Stimulated activated CD4-positive, alpha-beta T cell treated with anti-CD3 and anti-CD28 coated beads, Interleukin-4, amount 100 ng/mL, for 4 hours (primary cell): ENCODE data around the gene SLC28A3.
A peak's percentile ranks its signal among the peaks of the same experiment; 100 is the strongest.

Experiments
- DNase-seq, 2 experiments: peaks; one replicate each; pipeline ENCODE4 v3.0.0-alpha.2; 2020

SLC28A3 gene

DNA sequence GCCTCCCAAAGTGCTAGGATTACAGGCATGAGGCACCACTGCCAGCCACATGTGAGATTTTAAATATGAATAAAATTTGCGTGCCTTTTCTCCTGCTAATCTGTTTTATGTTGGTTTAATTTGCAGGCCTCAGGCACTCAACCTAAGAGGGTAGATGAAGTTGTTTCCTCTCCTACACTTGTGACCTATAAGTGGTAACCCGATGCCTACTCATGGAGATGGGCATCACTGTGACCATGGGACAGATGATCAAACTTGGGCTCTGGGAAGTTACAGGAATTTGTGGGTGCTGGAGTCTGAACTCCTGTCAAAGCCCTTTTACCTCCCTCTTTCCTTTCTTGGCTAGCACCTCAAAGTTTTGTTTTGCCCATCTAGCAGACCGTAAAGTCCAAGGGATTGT lies 1.1 kb downstream of the SLC28A3 start:
- no peak for DNase-seq

DNA sequence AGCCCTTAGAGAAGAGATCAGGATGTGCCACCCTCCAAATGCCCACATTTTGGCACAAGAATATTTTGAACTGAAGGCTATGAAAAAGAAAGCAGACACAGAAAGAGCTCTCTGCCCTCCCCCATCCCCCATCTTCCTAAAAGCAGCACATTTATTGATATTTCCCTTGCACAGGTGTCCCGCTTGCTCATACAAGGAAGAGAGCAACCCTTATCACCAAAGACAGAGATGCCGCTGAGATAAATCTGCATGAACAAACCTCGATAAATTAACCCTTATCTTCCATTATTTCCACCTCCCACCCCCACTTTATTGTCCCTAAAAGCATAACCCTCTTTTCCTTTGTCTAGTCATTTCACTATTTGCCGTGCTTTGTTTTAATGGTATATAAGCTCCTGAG lies 1.8 kb downstream of the SLC28A3 start:
- DNase-seq = no peak

DNA sequence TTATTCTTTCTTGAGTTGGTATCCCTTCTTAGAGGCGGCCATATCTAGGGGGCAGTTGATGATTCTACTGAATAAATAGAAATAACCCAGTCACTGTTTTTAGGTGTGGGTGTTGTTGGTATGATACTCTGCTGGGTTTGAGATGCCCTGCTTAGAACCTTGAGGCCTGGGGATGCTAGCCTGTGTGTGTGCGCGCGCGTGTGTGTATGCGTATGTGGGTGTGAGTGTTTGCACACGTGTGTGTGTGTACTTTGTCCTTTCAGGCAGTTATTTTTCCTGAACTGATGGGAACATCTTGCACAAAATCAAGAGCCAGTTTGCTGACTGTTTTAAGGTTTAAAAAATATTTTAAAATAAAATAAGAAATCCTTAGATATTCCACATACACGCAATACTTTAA lies 3.3 kb downstream of the SLC28A3 start:
- no peak for DNase-seq

DNA sequence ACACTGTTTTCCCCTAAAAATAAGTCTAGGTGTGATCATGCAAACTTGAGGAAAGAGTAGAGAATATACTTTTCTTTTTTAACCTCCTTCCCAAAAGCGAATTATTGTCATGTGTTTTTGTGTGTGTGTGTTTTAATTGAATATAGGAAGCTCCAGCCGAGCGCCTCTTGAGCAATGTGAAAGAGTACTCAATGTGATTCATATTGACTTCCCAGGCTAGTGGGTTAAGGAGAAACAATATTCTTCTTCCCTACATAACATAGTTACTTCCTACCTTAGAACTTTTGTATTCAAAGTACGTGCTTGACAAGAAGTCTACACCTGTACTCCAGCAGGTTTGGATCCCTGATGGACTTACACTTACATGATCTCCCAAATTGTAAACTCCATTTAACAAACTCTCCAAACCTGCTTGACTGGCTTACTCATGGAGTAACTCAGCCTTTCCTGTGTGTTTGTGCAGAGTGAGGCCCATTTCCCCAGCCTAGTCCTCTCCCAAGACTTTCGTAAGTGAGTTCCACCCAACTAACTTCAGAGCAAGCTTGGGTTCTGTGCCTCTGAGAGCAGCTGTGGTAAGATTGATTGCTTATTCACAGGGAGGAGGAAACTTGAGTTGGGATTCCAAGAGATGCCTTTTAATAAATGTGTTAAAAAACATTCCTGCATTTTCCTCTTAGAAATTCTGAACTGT lies 9.3 kb downstream of the SLC28A3 start:
- DNase-seq = no peak

DNA sequence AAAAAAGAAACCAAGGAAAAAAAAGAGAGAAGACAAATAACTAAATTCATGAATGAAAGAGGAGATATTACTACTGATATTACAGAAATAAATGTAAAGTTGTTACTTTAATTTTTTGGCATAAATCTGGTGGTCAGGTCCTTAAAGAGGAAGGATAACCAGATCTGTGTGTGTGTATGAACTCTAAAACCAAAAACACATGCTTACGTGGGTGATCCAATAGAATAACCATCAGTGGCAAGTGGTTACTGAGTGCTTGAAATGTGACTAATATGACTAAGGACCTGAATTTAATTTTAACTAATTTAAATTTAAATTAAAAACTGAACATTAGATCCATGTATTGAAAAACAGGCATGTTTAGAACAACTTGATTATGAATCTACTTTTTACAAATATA lies 10.3 kb downstream of the SLC28A3 start:
- DNase-seq = no peak

DNA sequence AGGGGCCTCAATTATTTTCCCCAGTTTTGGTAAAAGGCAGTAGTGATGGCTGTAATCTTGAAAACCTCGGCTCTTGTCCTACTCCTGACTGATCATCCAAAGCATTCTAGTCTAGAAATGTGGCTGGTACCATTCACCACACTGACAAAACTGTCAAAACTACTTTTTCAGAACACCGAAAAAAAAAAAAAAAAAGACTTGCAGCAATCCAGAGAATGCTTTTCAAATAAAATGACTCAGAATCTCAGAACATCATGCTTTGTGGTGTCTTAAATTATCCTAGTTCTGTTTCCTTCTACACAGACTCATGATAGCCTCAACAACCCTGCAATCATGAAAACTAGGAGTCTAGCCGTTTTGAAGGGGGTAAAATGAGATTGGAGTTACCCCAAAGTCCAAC lies 13.4 kb downstream of the SLC28A3 start:
- no peak for DNase-seq

DNA sequence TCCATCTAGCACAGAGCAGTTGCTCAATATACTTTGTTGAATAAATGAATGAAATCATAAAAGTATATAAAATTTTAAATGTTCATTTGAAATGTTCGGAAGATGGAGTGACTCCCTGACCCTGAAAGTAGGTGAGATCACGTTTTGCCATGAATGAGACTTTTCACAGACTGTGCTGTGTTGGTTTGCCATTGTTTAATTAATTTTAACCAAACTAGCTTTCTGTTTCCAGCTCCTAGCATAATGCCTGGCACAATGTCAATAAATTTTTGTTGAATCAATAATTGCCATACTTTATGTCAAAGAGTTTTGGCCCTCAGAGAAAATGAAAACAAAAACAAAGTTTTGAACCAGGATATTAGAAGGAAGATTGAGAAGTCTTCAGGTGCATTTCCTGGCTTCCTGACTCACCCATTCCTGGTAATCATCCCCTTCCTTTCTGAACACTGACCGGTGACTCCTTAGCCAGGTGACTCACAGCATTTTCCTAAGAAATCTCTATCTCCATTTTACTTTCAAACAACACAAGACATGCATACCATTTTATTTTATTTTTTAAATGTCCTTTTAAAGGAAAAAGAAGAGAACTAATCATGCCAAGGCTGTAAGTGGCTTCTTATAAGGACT lies 15.1 kb downstream of the SLC28A3 start:
- no peak for DNase-seq

DNA sequence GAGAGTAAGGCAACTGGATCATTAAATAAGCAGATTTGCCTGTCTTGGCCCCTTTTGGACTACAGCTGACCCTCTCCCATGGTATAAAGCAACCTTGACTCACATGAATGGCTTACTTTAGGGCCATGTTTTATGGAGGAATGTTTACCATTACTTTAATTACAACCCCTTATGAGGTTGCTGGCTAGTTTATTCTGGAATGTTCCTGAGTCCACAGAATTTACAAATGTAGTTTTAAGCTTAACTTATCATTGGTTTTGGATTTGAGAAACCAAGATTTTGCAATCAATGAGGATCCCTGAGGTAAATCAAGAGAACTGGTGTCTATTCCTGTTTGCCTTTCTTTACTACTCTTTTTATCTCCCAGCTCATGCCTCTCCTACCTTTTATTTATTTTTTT lies 15.7 kb downstream of the SLC28A3 start:
- DNase-seq = no peak

DNA sequence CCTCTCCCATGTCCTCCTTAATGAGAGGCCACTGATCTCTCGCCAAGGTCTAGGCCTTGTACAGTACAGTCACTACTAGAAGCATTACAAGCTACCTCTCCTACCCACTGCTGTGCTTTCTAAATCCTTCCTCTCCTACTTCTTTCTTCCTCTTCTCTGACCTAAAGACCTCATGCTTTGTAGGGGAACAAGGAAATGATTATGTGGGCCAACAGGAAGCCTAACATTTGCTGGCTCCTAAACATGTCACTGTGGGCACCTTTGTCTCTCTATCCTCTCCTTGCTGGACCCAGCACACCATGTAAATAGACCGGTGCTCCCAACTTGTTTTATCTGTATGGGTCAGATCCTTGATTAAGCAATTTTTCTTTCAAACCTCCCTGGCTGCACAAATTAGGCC lies 16.7 kb downstream of the SLC28A3 start:
- no peak for DNase-seq

DNA sequence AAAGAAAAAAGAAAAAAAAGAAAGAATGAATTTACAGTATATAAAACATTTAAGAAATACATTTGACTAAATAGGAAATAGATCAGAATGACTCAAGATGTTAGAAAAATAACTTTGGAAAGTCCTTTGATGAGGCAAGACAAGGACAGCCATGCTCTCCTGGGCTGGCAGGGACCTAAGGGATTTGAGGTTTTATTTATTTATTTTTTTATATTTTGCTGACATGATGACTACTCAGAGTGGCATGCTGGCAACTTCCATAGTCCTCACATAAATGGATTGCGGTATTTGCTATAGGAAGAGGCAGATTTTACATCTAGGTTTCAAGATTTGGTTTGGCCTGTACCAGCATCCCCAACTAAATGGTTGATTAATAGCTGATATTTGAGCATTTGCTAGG lies 17.7 kb downstream of the SLC28A3 start:
- no peak for DNase-seq

DNA sequence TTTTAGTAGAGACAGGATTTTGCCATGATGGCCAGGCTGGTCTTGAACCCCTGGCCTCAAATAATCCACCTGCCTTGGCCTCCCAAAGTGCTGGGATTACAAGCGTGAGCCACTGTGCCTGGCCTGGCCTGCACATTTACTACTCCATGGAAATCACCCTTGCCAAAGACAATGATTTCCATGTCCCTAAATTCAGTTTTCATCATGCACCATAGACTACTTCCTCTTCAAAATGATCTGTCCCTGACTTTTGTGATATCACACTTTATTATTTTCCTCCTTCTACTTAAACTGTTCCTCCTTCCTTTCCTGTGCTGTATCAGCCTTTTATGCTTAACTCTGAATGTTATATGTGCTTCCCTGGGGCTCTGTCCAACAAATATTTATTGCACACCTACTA lies 20.3 kb downstream of the SLC28A3 start:
- DNase-seq = no peak

DNA sequence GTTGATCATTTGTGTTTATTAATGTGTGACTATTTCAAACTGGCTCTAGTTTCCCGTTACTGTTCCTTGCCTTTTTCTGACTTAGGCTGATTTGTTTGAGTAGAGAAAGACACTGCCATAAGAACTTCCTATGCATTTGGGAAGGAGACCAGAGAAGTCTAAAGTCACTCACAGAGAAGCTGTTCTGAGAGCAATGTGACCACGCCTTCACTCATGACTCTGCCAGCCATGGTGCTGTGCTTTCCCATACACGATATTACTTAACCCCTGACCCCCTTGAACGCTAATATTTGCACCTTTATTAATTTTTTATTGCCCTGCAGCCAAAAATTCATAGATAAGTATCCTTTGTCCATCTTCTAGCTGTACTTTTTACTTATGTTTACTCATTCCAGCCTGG lies 20.9 kb downstream of the SLC28A3 start:
- no peak for DNase-seq

DNA sequence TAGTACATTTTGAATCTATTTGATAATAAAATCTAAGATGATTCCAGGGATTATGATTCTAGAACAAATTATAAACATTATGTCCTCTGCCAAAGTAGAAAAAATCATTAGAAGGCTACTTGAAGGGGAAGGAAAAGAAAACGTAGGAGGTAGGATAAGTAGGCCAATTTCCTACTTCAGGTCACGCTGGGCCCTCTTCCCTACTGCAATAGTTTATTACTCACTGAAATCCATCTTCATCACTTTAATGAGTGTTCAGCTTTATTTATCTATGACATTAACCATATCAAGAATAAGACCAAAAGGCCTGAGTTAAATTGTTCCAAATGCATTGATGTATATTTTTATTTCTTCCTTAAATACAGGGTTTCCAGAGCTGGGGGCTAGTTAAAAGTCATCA lies 21.6 kb downstream of the SLC28A3 start:
- no peak for DNase-seq

DNA sequence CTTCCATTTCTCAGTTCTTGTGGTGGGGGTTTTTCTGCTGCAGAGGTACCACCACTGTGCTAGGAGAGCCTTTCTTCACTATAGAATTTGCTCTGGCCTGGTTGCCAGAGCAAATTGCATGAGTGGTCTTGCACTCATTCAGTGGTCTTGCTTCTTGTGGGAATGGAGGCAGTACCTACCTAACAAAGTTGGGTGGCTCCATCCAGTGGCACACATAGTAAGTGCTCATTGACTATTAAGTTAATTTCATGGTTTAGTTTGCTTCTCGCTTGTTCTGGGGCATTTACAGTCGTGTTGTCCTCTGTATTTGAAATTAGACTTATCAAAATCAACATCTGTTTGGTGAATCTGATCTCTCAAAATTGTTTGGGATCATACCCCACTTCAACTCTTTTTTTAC lies 23.0 kb downstream of the SLC28A3 start:
- DNase-seq = no peak

DNA sequence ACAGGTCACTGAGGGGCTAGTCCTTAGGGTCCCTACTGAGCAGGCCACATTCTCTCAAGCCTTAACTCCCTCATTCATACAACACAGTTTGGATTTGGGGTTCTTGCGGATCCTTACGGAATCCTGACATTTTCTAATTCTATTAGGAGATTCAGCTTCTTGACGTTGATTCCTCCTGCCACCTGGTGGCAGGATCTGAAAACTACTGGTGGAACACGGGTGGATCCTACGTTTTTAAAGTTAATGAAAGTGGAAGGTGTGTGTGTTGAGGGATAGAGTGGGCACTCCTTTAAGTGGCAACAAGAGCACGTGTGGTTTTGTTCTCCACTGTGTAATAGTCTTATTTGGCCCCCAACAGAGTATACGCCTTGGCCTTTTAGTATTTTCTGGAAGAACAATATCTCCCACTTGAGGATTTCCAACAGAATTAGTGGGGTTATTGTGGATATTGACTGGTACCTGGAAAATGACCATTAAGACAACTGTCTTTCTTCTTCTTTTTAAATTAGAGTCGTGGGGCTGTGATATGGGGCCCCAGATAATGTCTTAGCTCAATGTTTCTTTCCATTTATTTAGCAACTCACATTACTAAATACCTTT lies 25.2 kb downstream of the SLC28A3 start:
- DNase-seq = peak; percentile 32 to 50

DNA sequence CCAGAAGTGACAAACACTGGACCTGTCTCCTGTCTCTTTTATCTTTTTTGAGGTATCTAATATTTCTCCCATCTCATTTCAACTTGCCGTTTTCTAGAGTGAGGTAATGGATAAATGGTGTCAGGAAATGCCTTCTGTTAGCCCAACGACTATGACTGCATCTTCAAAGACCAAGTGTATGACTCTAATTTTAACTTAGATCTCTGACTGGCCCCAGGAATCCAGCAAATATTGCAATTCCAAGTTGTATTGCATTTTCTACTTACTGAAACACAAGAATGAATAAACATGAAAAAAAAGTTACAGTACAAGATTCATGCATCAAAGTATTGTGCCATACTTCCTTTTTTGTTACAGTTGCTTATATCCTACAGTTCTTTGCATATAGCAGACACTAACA lies 26.3 kb downstream of the SLC28A3 start:
- no peak for DNase-seq

DNA sequence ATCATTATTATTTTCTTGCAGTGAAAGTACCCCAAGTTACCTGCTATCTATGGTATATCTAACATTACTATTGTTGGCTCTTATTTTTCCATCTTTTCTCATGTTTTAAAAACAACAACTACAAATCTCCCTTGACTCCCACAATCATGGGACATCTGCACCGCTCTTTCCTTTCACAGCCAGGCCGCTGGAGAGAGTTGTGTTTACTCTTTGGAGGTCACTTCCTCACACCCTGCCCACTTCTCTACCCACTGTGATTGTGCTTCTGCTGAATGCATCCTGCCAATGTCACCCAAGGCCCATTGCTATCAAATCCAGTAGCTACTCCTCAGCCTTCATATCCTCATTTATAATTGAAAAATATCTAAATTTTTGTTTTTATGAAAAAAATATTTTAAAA lies 29.7 kb downstream of the SLC28A3 start:
- DNase-seq = no peak

DNA sequence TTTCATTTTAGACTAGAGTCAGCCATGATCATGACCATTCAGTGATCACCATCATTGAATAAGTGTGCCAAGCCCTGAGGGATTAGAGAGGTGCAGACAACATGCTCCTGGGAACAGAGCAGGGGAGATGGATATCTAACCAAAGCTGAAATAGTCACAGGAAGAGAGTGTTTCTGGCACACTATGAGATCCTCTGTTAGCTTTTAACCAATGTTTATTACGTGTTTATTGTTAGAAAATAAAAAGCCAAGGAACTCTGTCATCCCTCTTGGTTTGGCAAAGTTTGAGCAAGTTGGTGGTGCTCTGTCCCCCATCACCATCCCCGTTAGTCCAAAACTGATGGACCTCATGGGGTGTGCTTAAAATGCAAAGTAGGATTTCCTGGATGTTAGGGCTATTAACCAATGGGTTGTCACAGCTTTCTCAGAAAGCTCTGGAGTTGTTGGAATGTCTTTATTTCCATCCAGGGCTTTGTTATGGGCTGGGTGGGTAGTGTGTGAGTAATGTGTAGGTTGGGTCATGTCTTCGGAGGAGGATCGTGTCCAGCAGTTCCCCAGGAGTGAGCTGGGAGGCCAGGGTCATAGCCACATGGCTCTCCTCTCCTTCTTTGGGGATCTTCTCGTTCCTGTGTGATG lies 34.9 kb downstream of the SLC28A3 start:
- DNase-seq = no peak

DNA sequence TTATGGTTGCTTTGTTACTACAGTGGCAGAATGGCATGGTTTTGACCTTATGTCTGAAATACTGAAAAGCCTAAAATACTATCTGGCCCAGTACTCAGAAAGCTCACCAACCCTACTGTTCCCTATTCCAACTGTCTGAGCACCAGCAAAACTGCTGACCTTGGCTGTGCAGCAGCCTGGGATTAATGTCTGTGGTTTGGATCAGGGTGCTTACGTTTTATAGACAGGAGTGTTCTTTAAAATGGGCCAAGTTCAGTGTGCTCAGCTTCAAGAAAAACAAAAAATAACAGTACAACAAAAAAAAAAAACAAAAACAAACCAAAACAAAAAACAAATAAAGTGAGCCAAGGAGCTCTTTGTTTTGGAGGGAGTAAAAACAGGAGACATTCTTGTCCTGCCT lies 36.4 kb downstream of the SLC28A3 start:
- DNase-seq = no peak

DNA sequence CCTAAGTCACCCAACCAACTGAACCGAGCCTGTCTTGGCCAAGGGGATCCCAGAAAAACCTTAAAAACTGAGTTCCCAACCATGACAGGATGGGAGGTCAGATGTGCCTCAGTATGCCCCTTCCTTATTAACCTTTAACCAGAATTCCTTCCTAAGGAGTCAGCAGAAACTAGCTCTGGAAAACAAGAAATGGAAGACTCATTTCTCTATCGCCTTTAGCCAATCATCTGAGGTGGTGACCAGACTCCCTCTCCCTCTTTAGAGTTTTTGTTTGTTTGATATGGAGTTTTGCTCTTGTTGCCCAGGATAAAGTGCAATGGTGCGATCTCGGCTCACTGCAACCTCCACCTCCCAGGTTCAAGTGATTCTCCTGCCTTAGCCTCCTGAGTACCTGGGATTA lies 37.5 kb downstream of the SLC28A3 start:
- no peak for DNase-seq

DNA sequence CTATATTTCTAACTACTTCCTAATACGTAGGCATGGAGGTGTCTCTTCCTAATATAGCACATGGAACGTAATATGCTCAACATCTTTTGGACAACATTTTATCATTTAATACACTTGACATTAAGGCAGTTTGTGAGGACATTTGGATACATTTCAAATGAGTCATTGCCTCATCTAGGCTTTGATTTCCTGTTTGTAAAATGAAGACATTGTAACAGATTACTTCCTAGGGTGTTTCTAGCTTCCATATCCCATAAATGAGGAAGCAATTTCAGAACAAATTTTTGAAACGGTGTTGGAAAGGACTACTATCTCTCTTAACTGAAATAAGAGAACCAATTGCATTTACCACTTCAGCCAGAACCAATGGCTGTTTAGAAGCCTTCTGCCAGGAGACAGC lies 38.7 kb downstream of the SLC28A3 start:
- DNase-seq = no peak

DNA sequence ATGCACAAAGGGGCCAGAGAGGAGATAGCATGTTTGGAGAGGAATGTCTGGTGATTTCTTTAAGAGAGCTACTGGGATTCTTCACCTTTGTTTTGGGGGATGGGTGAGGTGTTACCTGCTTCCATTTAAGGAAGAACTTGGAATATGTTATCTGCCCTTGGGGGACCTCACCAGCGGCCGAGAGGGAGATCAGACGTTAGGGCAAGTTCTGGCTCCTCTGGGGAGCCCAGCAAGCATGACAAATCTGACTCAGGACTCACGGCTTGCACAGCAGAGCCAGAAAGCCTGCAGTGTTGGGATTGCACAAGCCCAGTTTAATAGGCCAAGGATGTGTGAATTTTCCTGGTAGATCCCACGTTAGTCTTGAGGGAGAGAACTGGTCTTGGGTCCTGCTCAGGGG lies 40.3 kb downstream of the SLC28A3 start:
- DNase-seq = no peak

DNA sequence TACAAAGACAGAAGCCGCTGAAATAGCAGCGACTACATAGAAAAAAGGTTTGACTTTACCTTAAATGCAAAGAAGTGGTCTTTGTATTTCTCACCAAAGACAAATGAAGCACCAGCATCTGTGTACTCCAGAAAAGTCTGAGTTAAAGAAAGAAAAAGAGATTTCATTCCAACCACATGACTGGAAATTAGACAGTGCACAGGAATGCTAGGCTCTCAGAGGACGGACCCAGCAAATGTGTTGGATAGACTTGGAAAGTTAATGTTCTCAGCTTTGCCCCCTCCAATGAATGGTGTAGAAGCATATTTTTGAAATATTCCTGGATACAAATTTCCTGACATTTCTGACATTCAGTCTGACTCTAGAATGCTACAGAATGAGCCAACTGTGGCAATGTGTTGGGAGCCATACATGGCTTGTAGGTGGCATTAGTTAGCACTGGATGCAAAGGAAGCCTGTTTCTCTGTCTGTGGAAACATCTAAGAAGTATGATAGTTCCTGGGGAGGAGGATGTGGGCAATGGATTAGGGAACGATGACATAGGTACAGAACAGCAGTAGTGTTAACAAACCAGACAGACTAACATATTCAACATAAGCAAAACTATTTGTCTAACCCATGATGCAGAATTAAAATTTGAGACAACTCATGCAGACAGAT lies 43.3 kb downstream of the SLC28A3 start:
- DNase-seq = no peak
